Smooth muscle cell of the brain vasculature (primary cell): Measurements from ENCODE around the gene NSMCE3.

Source experiments
- DNase-seq: peaks from one replicate; pipeline ENCODE4 v3.0.0-alpha.2; 2012; ENCODE audit warnings: low read depth, low spot score

NSMCE3 gene

DNA sequence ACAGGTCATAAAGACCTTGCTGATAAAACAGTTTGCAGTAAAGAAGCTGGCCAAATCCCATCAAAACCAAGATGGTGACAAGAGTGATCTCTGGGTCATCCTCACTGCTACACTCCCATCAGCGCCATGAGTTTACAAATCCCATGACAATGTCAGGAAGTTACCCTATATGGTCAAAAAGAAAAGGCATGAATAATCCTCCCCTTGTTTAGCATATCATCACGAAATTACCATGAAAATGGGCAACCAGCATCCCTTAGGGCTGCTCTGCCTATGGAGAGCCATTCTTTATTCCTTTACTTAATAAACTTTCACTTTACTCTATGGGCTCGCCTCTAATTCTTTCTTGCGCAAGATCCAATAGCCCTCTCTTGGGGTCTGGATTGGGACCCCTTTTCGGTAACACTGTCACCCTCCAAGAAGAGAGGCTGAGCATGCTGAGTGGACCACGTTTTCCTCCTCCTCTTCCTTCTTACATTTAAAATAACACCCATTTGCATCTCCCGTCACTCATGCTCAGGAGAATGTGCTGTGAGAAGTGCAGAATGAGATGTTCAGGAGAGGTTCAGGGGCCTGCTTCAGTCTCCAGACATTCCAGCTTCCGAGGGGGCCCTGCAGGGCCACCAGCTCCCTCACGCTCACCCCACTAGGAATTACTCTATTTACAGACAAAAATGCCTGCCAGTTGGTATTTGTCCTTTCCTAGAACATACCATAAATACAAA is 47.3 kb downstream of the NSMCE3 start:
- no peak for DNase-seq

DNA sequence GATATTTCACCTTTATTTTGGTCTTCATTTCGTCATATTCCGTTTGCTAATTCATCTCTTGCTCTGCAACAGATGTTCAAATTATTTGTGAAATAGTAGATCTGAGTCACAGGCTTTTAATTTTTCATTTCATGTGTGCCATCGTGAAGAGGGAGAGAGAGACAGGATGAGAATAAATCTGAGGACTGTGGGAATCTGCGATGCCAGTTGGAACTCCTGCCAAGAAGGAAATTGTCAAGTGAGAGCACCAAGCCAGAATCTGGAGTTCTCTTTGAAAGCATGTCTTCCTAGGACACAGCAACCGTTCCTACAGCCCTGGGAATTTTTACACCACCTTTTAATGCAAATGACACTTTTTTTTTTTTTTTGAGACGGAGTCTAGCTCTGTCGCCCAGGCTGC is 48.8 kb downstream of the NSMCE3 start:
- DNase-seq = no peak

GRCh38 chr15:29216955-29217354 is 52.7 kb downstream of the NSMCE3 start:
- DNase-seq = no peak
